Activated T-cell treated with anti-CD3 and anti-CD28 coated beads for 4 hours (primary cell): ENCODE measurements around the gene REN.
A peak's percentile ranks its signal among the peaks of the same experiment; 100 is the strongest.

ENCODE experiments used
- DNase-seq: peaks from one replicate; pipeline ENCODE4 v3.0.0-alpha.2; 2020

Gene REN

DNA sequence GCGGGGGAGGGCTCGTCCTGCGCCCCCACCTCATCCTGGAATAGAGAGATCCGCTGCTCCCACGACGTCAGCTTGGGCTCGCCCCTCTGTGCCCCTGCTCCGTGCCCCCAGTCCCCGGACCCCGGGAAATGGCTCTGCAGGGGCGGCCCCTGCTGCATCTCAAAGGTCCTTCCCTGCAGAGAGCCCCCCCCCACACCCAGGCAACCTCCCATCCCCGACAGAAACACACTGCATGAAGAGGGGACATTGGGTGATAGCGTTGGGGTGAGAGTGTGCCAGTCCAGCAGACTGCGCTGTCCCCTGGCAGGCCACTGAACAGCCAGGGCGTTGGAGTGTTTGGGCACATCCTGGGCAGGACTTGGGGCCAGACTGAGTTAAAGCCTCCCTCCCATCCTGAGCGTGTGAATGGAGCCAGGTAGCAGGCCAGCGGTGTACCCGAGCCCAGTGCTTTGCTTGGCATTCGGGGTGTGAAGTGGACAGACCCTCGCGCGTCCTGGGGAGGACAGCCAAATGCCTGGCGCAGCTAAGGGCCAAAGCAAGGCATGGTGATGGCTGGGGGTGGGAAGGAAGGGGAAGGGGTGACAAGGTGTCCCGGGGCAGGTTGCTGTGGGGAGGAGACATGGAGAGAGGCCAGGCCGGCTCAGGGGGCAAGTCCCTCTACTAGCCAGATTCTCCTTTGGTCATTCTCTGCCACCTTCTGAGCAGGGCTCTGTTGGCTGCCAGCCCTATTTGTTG lies 13.7 kb downstream of the REN start:
- no peak for DNase-seq

DNA sequence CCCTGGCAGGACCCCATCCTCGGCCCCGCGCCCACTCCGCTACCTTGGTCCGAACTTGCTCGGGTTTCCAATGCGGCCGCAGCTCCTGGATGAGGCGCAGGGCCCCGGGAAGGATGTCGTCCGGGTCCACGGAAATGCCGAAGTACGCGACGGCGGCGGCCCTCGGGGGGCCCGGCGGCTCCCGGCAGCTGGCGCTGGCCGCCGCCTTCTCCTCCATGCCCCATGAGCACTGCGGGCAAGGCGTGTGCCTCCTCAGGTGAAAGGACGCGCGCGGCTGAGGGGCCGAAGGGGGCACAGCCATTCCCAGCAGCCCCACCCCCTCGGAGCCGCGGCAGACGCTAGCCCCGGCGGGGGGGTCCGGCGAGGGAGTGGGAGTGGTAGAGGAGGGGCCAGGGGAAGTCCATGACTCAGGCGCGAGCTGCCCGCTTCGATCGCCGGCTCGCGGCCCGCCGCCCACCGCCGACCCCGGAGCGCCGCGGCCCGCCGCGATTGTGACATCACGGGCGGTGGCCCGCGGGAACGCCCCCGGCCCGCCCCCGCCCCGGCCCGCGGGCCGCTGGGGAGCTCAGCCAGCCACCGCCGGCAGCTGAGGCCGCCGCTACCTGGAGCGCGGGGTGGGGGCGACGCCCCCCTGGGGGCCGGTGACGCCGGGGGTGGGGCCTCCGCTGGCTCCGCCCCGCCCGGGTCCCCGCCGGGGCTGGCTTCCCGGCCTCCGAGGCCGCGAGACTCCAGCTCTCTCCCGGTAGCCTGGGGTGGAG lies 14.4 kb downstream of the REN start, which contains the start of gene ETNK2:
ETNK2 (minus strand) TSS at position 493 of the 758 bp plus-strand sequence; CDS start at position 301, 192 bp downstream.
- DNase-seq: peak; percentile 43

DNA sequence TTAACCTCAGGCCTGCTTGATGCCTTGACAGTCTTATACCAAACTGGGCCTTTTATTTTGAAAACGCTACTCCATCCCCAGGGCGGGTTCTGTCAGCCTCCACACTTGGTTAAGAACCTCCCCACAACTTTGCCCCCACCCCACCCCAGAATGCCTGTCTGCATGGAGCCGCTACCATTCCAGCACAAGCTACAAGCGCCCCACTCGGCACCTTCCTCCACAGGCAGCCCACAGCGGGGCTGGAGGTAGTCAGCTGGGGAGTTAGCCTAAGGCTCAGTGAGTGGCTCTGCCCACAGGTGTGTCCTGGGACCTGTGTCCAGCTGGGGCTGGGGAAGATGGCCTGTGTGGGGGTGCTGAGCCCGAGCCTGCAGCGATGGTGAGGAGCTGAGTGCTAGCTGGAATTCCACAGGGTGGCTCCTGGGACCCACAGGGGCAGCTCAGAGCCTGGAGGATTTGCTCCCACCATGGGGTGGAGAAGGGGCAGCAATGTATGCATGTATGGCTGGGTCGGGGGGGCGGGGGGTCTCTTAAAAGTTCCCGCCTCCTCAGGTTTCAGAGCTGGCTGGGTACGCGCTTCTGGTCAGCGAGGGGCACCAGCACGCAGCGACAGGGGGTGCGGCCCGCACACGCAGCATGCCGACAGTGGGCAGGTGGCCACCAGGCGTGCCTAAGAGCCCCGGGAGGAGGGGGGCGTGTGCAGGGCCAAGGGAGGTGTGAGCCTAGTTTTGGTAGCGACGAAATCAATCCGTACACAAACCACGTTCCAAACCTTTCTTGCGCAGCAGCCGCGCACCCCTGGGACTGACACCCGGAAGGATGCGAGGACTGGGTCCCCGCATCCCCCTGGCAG lies 15.2 kb downstream of the REN start:
- DNase-seq: no peak

DNA sequence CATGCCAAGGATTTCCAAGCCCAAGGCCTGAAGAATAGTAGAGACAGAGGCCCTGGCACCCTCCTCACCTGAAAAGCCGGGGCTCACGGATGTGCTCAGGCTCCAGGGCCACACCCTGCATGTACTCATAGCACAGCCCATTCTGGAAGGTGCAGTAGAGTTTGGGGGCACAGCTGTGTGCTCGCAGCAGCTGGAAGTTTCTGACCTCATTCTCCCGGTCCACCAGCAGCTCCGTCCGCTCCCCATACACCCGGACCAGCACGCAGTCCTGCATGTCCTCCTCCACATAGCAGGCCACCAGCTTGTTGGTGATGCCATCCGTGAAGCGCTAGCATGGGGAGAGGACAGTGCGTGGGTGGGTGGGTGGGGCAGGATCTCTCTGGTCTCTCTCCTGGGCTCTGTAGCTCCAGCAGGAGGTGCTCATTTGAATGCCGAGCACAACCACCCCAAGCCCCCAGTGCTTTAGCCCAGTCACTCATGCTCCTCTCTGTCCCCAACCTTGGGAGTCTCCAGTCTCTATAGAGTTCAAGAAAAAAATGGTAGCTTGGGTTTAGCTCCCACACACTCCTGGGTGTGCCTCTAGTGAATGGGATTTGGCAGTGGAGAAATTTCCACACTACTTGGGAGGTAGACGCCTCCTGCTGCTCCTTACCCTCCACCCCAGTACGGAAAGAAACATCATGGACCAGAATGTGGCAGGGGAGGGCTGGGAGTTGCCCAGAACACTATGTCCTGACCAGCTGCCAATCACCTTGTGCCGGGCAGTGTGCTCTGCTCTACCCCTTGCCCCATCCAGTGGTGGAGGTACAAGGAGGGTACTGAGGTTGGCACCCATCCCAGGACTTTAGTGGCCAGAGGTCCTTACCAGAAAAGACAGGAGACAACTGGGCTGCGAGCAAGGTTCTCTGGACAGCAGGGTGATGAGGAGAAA lies 16.2 kb downstream of the REN start:
- DNase-seq: no peak

DNA sequence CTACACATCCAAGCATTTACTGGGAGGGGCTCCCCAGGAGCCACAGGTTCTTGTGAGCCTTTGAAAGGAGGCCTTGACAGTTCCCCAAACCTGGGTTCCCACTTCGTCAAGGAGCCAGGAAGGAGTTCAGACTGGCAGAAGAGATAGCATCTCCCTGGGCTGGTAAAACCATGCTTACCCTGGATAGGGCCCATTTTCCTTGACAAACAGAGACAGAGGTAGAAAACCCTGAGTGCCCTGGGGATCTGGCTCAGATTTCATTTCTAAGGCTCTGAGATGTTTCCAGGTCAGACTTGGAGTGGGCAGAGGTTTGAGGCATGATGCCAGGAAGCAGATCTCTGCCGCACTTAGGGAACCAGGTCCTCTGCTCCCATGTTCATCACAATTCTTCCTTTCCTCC lies 17.0 kb downstream of the REN start:
- no peak for DNase-seq

DNA sequence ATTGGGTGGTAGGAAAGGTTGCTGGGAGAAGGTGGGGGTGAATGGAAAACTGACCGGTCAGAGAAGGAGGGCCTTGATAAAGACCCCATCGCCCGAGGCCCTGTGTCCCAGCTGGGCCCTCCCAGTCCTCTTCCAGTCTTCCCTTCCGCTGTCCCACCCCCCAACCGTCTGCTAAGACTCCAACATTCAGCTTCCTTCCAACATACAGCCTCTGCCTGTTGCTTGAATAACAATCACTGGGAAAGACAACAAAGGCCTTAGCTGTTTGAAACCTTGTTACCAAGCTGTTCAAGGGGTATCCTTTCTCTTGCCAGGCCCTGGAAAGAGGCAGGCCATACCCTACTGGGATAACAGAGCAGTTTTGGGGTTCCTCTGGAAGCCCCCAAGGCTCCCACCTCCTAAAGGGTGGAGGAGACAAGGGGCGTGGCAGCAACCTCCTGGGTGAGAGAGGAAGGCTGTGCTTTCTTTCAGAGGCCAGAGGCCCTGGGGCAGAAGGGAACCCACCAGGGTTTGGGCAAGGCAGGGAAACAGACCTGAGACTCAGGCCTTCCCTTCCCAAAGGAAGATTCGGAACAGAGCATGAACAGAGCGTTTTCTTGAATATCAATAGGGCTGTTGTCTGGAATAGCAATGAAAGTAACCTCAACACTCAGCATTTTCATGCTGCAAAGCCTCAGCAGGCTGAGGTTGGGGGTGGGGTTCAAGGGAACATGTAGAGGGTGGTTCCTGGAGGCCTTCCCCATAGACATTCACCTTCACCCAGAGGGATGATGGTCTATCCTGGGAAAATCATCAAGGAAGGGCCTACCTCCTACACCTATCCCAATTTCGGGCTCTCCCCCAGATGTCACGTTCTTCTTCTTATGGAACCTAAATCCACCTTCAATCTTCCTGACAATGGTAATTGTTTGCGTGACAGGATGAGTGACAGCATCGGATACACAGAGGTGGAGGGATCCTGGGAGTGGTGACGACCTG lies 18.4 kb downstream of the REN start:
- no peak for DNase-seq

DNA sequence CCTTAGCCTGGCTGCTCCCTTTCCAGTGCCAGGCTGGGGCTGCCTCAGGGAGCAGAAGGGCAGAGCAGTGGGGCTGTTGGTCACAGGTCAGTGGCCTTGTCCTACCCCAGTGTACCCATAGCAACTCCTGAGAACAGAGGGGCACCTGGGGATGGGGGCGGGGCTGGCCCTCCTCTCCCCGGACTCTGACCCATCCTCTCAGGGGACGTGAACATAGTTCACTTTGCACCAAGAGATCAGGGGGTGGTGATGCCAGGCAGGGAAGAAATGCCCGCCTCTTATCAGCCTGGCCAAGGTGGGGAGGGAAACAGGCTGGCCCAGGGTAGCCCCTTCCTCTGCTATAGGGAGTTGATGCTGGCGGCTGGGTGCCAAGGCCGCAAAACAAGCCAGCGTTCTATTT lies 19.2 kb downstream of the REN start:
- DNase-seq: no peak

DNA sequence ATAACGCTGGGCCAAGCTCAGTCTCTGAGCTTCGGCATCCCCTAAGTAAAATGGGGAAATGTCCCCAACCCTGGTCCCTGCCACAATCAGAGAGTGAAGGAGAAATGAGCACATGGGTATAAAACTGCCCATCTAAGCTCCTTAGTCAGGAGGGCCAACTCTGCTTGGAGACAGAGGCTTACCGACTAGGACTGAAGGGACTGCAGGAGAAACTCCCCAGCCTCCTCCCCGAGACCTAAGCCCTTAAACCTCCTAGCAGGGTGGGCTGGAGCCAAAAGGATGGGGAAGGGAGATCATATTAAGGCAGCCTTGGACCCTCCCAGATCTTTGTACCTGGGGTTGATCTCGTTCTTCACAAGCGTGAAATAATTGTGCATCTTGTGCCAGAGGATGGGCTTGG lies 19.8 kb downstream of the REN start:
- no peak for DNase-seq

DNA sequence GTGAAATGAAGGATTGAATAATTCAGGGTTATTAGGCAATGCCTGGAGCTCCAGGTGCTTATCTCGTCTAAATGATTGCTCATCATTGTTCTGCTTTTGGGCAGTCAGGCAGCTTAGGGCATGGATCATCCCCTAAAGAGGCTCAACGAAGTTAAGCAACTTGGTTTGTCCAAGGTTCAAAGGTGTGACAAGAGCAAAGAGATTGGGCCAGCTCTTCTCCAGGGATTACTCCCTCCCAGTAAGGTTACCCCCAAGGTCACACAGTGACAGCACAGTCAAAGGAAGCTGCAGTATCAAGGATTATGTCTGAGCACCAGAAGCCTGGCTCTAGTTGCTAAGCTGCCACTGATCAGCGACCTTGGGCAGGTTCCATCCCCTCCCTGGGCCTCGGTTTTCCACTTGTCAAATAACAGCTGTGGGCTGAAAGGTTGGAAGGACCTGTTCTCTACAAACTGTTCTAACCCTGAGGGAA lies 21.1 kb downstream of the REN start:
- no peak for DNase-seq

DNA sequence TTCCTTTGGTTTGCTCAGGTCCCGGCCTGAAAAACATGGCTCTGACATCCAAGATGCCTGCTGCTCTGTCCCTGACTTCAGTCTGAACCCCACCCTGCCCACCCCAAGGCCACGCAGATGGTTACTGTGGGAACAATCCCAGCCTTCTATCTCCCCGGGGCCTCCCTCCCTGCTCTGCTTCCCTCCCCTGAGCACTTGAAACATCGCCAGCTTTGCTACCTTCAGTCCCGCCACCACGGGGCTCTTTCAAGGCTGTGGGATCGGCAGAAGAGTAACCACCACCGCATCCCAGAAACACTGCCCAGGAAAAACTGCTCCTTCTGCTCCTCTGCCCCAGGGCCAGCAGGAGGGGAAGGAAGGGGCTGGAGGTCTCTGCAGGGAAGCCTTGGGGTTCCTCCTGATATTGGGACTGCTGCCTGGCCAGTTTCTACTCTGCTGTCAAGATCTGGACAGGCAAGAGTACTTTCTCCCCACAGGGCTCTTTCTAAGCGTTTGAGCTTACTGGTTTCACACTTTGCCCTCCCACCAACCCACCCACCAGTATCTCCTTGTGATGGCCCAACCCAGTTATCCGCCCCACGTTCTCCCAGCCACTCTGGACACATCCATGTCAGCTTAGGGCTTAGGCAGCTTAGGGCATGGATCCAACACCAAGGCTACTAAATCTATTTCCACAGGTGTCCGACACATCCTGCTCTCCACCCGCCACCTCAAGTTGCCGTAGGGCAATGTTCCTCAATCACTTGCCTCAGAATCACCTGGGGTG lies 22.7 kb downstream of the REN start:
- no peak for DNase-seq

DNA sequence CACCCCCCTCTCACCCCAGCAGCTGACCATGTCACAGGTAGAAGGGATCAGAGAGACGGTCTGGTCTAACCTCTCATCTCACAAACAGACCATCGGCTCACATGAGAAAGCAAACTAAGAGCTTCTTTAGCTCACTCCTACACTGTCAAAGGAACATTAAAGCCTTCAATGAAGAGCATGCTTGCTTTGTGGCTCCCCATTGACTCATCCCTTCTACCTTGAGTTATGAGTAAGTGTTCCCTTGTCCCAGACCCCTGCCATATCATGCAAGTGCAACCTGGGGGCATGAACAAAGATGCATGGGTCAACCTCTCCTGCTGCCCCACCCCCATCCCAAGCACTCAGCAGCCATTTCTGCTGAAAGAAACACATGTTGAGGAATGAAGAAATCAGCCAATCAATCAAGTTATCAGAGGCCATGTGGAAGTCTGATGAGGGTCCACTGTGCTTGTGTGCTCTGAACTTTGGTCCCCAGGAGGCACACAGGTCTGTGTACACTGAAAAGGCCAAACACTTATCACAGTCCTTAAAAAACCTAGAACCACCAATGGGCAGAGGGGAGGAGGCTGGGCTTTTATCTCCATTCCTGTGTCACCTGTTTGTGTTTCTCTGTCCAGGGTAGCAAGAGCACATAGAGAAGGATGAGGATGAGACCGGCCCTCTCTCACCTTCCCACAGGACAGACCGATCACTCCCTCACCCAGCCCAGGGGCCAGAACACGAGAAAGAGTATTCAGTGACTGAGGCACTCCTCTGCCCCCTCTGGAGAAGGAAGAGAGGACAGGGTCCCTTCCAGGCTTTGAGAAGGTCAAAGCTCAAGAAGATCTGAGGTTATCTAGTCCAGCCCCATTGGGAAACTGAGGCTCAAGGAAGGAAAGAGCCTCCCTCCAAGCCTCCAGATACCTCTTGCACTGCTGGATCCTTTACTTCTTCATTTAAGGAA lies 23.8 kb downstream of the REN start:
- DNase-seq: no peak

DNA sequence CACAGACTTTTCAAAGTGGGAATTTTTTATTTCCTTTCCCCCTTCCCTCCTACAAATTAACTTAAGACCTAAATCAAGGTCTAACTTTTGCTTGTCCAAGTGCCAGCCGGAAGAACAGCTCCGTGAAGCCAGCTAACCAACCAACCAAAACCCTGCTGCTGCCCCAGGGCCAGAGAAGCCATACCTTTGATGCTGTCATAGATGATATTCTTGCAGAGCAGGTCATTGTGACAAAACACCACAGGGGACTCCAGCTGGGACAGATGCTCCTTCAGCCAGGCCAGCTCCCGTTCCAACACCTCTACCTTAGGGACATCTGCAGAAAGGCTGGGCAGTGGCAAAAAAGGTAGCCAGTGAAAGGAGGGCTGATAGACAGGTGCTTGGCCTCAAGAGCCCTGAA lies 25.0 kb downstream of the REN start:
- DNase-seq: no peak

DNA sequence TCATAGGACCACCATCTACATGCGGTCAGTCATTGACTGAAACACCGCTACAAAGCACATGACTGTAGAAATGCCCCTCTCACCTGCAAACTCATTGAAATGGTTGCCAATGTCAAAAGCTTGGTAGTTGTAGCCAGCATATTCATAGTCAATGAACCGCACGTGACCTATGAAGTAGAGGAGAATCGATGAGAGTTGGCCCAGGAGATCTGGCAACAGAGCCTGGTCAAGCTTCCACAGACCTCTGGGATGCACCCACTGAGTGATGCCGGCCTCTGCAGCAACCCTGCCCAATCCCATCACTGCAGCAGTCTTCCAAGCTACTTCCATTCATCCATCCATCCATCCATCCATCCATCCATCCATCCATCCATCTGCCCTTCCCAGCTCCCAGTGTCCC lies 26.2 kb downstream of the REN start:
- DNase-seq: no peak

DNA sequence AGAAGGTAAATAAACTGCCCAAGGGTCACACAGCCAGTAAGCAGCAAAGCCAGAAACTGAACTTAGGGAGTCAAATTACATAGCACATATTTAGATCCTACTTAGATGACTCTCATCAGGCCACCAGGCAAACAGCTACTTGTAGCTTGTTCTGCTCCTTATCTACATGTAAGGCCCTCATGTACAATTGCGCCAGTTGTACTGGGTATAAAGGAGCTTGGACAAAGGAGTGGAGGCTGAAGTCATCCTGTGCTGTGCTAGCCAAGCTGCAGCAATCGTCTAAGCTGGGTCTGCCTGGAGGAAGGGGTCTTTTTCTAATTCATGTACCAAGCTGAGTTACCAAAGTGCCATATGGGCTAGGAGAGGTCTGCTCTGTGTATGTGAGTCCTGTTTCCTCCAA lies 27.0 kb downstream of the REN start:
- no peak for DNase-seq

DNA sequence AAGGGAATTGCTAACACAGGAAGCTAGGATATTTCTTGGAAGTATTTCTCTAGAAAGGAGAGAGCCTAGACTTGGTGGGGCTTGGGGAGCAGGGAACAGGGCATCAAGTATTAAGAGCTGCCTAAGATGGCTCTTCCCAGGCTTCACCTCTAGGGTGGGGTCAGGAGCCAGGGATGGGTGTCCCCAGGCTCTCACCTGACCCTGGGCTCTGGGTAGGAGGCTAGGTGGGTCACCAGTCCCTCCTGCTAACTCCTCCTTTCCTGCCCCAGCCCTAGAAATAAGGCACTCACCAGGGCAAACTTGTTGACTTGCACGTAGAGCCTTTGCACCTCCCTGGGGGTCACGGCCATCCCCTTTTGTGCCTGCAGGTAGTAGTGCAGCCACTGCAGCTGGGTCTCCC lies 29.3 kb downstream of the REN start:
- DNase-seq: no peak

DNA sequence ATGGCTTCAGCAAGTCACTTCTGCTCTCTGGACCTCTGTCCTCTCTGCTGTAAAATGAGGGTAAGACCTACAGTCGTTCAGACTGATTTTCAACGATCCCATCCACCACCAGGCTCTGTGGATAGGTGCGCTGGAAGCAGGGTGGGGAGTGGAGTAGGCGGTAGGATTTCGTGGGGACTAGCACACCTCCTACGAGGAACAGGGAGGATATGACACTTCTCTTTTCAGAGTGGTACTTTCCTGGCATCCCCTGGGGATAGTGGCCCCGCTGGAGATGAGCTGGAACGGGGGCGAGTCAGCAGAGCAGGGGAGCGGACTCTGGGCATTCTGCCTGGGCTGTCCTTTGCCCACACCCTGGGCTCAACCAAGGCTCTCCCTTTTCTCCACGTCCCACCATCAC lies 32.0 kb downstream of the REN start:
- DNase-seq: no peak

DNA sequence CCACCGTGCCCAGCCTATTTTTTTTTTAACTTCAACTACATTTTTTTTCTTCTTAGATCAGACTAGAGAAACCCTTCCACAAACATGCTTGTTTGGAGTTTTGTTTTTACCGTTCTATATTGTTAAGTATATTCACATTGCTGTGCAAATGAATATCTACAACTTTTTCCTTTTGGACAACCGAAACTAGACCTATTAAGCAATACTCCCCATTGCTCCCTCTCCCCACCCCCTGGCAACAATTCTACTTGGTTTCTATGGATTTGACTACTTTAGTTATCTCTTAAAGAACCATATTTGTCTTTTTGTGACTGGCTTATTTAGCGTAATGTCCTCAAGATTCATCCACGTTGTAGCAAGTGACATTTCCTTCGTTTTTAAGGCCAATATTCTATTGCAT lies 33.4 kb downstream of the REN start:
- DNase-seq: no peak

DNA sequence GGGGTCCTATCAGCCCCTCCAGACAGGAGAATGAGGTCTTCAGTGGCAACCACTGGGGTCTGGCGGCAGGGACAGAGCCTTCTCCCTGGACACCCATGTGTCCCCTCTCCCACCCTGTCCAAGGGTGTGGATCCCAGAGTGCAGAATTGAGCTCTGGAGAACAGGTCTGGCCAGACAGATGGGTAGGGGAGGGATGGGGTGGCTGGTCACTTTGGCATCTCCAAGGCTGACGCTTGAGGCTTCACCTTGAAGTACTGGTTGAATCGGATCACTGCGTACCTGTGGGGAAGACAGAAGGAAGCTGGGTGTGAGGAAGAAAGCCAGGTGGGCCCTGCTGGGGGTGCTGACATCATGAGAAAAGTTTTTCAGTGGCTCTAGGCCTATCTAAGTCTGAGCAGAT lies 34.2 kb downstream of the REN start:
- DNase-seq: no peak
